ENCODE data around the gene HMG20A.

The HMG20A gene

DNA sequence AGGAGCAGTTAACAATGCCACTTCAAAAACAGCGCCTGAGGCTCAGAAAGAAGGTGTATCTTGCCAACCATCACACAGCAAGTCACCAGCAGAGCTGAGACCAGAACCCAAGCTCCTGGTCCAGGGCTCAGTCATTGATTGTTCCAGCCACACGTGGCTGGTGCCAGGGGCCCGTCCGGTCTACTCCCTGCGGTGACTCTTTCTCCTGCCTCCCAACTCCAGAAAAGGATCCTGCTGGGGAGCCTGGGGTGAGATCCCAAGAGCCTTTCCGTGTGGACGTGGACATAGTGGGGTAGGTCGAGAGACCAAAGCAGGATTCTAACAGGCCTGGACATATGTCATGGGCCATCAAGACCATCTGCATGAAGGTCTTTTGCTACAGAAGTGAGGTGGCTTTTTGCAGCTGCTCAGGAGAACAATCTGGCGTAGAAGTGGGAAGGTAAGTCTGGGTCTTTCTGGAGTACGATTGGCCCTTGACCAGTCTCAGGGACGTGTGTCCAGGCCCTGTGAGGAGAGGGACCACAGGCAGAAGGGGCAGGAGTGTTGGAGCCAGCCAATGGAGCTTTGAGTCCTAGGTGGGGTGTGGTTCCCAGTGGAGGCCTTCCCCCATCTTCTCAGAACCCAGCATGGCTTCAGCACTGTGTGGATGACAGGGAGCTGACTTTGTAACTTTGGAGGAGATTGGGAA lies 105.4 kb downstream of the HMG20A start:
- no peak for DNase-seq

DNA sequence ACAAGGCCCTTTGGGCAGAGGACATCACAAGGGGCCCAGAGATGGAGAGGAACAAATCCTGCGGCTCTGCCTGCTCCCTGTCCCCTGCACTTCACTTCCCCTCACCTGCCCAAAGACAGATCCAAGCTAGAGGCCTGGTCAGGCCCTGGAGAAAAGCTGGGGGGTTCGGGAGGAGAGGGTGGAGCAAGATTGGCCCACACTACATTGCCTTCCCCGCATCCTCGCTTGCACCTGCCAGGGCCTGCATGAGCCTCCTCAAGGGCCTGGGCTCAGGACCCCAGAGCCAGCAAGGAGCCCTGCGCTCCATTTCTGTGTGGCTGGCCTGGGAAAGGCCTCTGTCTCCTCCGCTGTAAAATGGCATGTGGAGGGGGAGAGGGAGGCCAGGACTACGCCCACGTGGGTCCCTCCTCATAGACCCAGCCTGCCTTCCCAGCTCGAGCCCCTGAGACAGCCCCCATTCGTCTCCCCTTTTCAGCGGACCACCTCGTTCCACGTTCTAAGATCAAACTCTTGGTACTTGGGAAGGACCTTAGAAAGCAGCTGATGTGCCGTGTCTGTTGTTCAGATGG lies 106.0 kb downstream of the HMG20A start:
- DNase-seq: no peak

DNA sequence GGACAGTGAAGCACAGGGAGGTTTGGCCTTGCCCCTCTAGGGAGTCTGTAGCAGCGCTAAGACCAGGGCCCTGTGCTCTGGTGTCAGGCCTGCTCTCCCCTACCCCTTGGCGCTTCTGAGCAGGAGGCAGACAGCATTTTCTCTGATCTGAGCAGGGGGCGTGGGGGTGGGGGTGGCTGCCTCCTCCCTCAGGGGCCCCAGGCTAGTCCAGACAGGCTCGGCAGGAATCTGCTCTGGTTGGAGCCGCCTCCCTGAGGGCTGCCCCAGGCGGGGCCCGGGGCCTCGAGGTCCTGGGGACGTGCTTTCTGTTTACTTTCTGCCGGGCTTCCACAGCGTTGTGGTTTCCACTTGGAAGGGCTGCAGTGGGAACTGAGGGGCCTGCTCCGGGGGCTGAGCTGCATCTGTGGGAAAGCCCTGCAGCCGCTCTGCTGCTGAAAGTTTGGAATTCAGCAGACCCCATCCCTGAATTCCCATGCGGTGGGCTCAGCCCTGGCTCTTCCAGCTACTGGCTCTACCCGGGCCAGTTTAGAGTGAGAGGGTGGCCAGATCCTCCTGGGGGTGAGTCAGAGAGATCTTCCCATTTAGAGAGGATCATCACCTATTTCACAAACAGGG lies 106.6 kb downstream of the HMG20A start:
- DNase-seq: no peak

DNA sequence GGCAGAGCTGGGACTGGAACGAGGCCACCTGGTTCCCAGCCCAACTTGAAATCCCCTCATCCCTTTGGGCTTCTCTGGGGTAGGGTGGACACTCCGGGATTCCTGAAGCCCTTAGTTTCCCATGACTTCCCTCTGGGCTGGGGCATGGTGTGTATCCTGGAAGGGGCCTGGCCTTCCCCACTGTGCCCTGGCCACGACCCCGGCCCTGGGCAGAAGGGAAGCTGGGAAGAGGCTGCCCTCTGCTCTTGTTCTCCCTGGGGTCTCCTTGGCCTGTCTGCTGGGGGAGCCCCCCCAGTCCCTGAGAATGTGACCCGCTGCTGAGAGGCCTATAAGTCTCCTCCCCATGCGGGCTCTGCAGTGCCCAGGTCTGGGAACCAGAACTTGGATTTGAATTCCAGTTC lies 107.1 kb downstream of the HMG20A start:
- DNase-seq: no peak

DNA sequence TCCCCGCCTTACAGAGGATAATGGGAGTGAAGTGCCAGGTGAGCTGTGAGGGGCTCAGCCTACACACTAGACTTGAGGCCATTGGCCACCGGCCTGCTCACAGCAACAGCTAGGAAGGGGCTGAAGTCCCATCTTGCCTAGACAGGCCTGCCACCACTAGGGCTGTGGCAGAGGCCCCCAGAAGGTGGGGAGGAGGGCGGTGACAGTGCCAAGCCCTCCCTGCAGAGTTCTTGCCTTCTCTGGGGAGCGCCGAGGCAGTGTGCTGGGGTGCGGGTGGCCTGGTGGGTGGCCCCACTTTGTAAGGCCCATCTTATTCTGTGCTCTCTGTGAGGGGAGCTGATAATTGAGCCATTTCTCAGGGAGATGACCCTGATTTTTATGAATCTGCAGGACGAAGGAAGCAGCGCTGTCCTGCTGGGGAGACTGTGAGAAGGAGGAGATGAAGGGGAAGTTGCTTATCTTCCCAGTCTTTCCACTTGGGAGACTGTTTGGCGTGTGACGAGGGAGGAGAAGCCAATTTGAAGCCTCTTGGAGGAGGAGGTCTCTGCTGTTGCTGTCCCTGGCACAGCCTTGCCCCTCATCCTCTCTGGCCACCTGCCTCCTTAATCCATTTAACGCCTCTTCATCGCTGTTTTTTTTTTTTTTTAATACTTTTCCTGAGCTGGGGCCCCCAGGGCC lies 107.7 kb downstream of the HMG20A start:
- no peak for DNase-seq

DNA sequence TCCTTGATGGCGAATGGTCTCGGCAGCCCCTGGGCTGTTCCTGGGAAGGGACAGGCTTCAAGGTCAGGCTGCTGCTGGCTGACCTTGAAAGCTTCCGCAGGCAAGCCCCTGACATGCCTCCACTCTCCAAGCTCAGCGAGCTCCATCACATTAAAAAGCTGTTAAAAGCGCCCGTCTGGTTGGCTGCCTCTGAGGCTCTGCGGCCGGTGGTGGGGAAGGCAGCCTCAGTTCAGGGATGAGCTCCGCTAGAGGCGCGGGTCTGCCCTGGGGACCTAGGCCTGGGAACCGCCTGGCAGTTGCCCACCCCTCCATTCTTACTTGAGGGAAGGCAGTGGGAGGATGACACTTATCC lies 108.3 kb downstream of the HMG20A start:
- DNase-seq: no peak

DNA sequence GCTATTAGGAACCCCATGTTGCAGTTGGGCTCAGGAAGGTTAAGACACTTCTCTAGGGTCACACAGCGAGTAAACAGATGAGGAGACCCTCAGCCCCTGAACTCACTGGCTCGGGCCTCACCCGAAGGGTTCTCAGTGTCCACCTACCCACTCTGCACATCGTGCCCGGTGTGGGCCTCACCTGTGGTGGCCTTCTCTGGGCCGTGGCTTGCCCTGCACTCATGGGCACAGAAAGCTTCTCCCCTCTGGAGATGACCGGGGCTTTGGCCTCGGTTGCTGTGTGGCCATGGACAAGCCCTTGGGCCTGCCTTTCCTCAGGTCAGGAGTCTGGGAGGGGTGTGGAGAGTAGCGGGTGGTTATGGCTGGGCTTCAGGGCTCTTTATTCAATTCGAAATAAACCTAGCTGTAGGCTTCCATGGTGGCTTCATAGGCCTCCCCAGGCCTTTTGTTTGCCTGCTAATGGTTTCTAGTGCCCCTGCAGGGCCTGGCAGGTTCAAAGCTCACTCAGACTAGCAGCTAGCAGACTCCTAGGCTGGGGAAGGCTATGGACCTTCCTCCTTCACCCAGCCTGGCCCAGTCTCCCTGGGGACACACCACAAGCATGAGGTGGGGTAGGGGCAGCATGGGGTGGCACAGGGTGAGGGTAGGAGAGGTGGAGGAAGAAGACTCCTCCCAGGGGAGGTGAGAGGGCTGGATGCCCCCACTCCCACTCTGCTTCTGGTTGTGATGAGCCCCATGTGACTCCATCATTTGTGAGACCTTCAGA lies 108.9 kb downstream of the HMG20A start:
- no peak for DNase-seq

DNA sequence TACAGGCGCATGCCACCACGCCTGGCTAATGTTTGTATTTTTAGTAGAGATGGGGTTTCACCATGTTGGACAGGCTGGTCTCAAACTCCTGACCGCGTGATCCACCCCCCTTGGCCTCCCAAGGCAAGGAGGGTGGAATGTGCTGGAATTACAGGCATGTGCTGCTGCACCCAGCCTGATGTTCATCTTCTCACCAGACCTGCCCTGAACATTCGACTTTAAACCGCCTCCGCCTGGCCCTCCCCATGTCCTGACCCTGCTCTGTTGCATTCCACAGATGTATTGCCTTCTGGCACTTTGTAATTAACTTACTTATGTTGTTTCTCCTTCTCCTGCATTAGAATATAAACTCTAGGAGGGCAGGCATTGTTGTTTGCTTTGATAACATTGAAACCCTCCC lies 109.9 kb downstream of the HMG20A start:
- no peak for DNase-seq

DNA sequence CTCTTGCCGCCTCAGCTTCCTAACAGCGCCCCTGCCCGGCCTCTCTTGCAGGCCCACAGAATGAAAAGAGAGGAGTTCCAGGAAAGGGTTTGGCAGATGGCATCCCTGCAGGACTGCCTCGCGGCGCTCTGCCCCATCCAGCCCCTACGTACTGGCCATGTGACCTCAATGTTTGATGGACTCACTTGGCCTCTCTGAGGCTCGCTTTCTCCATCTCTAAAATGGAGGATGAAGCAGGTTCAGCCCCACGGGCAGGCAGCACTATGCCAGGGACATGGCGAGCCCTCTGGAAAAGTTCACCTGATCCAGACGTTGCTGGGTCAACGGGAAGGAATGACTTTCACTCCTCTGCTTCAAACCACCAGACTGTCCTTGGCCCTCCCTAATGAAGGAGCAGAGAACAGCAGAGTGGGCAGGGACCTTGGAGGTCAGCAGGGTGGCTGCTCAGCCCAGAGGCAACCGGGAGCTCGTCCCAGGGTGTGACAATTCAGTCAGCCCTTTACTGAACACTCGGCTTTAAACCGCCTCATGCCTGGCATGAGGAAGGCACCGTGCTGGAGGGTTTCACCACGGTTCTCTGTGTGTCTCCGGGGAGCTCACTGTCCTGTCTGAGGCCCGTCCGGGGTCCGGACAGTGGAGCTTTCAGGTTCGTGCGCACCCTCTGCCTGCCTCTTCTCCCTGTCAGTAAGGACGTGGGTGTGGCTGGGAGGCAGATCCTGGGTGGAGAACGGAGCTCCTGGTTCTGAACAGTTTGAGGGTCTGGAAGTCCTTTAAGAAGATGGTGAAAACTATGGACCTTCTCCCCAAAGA lies 110.7 kb downstream of the HMG20A start:
- DNase-seq: no peak

DNA sequence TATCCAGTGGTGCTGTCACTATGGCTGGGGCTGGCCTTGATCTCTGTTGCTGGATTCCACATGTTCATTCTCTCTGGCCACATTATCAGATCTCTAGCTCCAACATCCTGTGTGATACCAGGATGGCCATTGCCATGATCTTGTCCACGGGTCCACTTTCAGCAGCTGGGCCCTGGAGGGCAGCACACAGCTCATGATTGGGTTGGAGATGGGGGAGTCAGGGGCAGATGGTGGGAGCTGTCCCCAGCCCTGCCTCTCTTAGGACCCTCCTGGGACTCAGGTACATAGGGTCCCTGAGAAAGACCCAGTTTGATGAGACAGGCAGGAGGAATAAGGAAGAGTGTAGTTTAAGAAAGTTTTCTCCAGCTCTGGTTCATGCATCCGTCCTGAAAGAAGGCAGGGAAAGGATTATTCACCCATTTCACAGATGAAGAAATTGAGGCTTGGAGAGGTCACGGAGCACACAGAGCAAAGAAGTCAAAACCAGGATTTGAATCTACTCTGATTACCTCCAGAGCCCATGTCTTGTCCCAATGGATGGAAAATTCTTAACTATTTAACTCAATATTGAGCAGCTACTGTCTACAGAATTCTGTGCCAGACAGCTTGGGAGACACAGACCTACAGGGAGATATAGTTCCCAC lies 111.5 kb downstream of the HMG20A start:
- no peak for DNase-seq

DNA sequence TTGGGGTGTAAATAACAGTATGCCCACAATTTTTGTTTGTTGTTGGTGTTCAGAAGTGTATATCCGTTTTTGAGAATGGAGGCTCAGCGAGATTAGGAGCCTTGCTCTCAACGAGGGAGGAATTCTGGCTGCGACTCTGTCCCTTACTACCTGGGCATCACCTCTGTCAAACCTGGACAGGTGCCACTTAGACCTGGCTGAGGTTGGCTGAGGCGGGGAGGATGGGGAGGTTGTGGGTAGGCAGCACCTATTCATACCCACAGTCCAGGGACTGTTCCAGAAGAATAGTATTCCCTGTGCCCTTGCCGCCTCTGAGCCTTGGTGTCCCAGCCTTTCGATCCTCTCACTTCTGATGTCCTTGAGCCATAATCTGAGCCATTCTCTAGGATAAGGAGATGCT lies 112.2 kb downstream of the HMG20A start:
- DNase-seq: no peak

DNA sequence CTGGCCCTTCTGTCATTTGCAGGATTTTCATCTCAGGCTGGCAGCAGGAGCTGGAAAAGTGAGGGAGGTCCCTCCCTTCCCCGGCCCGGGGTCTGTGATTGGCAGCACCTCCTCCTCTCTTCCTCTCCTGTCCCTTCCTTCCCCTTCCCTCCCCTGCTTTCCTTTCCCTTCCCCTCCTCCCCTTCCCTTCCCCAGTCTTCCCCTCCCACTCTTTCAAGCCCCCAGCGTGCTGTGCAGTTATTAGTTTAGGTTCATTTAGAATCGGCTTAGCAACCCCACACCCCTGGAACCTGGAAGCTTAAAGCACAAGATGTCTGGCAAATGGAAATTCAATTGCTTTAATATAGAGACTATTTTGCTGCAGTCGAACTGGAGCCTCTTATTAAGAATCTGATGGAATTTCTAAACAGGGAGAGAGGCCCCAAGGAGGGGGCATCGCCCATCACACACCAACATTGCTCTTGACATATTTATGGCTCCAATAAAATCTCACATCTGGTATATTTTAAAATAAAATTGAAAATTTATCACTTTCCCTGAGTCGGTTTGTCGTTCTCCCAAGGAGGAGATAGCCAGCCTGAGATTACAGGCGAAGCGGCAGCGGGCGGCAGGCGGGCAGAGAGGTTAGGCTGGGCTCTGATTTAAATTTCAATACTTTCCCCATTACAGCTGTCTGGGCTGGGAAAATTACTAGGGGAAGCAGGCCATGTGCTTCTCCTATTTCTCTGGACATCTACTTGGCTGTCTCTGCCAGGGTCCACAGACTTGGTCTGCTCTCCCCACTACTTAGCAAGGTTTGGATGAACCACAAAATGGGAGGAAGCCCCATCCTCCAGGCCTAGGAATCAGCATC lies 113.1 kb downstream of the HMG20A start:
- DNase-seq: no peak

All from activated gamma-delta T cell (primary cell).